HCT116 (cell line): ENCODE results near the gene PXDN. TPM values are rescaled to one million over a fixed set of nuclear protein-coding genes. Genes with fewer than 3 reads are reported as not detected.
A peak's percentile ranks its signal among the peaks of the same experiment; 100 is the strongest.

Source experiments
- ATAC-seq: fragments of 200-7000 bp; cut with Tn5 transposase; 2 replicates; pipeline ENCODE4 v1.9.1; 2020; ENCODE audit warnings: mild to moderate bottlenecking, moderate library complexity
- BruUV-seq: library from RNA; stranded (reverse); fragments of 400-500 nt; replicated peaks from 2 replicates; lab custom pipeline; 2021; lab: Mats Ljungman, UMichigan
- CTCF ChIA-PET: fragments of 300-600 bp; sonication (Branson Sonifier 250); formaldehyde crosslinking; loops from one replicate; lab custom pipeline; 2021; ENCODE audit warnings: antibody characterized with exemption; lab: Charles Lee
- POLR2A ChIA-PET: fragments of 300-600, 350-600 bp; sonication (Branson Sonifier 250); formaldehyde crosslinking; loops from one replicate; lab custom pipeline; 2021; ENCODE audit warnings: antibody characterized with exemption; lab: Charles Lee
- RAD21 ChIA-PET, 2 experiments: fragments of 300-600 bp; sonication (Branson Sonifier 250); formaldehyde crosslinking; loops; one replicate each; lab custom pipeline; 2023; ENCODE audit warnings: low total read pairs in 2 of 2; ENCODE audit not compliant: uncharacterized antibody in 2 of 2, unreplicated experiment in 2 of 2, low non-redundant PET in 1 of 2; lab: Charles Lee
- DNase-seq: peaks from one replicate; pipeline ENCODE4 v3.0.0-alpha.2; 2010; ENCODE audit warnings: low read depth, low spot score
- H2AFZ ChIP-seq: fragments of 200-600 bp; shearing (Covaris generic), sonication (generic); 2 replicates; pipeline ENCODE4 v1.6.1; 2017; ENCODE audit warnings: low read depth, mixed run types, mixed read lengths, antibody characterized with exemption, low read length; ENCODE audit not compliant: poor library complexity, severe bottlenecking
- H3K27ac ChIP-seq: 2 replicates; pipeline ENCODE4 v1.5.1; 2012; ENCODE audit warnings: low read depth, low read length
- H3K27me3 ChIP-seq: fragments of 200-600 bp; sonication (generic); 2 replicates; pipeline ENCODE4 v1.6.1; 2016; ENCODE audit warnings: mixed run types, low read length, mixed read lengths; ENCODE audit not compliant: insufficient read depth
- H3K36me3 ChIP-seq, 2 experiments: fragments of 200-500 bp in 1 of 2; fragments of 200-600 bp in 1 of 2; sonication (Bioruptor generic) in 1 of 2; sonication (generic) in 1 of 2; 2 replicates each; pipeline versions ENCODE4 v1.5.1 to v1.6.1; 2014 to 2016; ENCODE audit warnings: low read length in 2 of 2, inconsistent platforms in 1 of 2, mixed read lengths in 1 of 2, mixed run types in 1 of 2; ENCODE audit not compliant: insufficient read depth in 2 of 2, control insufficient read depth in 1 of 2
- H3K4me1 ChIP-seq, 2 experiments: fragments of 200-600 bp in 1 of 2; sonication (generic) in 1 of 2; 2 replicates each; pipeline versions ENCODE4 v1.5.1 to v1.6.1; 2012 to 2017; ENCODE audit warnings: low read length in 2 of 2, inconsistent platforms in 1 of 2, mild to moderate bottlenecking in 1 of 2, mixed read lengths in 1 of 2, mixed run types in 1 of 2, moderate library complexity in 1 of 2; ENCODE audit not compliant: insufficient read depth in 2 of 2, control insufficient read depth in 1 of 2
- H3K4me2 ChIP-seq: fragments of 200-600 bp; sonication (generic); 2 replicates; pipeline ENCODE4 v1.6.1; 2017; ENCODE audit warnings: mixed run types, low read length, mixed read lengths
- H3K4me3 ChIP-seq, 2 experiments: fragments of 200-600 bp in 1 of 2; sonication (generic) in 1 of 2; replicated peaks in 1 of 2; 2 replicates each; pipeline ENCODE4 v1.5.1; 2011 to 2016; ENCODE audit warnings: low read length in 2 of 2, control low read depth in 1 of 2, low read depth in 1 of 2, mild to moderate bottlenecking in 1 of 2, mixed read lengths in 1 of 2, mixed run types in 1 of 2
- H3K79me2 ChIP-seq: fragments of 200-600 bp; sonication (generic); 2 replicates; pipeline ENCODE4 v1.6.1; 2017; ENCODE audit warnings: mild to moderate bottlenecking, mixed run types, low read length, moderate library complexity, mixed read lengths; ENCODE audit not compliant: insufficient read depth
- H3K9ac ChIP-seq: fragments of 200-600 bp; sonication (generic); 2 replicates; pipeline ENCODE4 v1.6.1; 2016; ENCODE audit warnings: low read length, mixed read lengths
- H3K9me2 ChIP-seq: fragments of 200-600 bp; sonication (generic), shearing (Covaris generic); 2 replicates; pipeline ENCODE4 v1.6.1; 2017; ENCODE audit warnings: mixed run types, mild to moderate bottlenecking, moderate library complexity; ENCODE audit not compliant: insufficient read depth
- H3K9me3 ChIP-seq, 2 experiments: fragments of 200-500 bp in 1 of 2; fragments of 200-600 bp in 1 of 2; sonication (Bioruptor generic) in 1 of 2; sonication (generic) in 1 of 2; 2 replicates each; pipeline ENCODE4 v1.6.1; 2014 to 2017; ENCODE audit warnings: low read length in 2 of 2, mixed read lengths in 2 of 2, inconsistent platforms in 1 of 2, low read depth in 1 of 2, mild to moderate bottlenecking in 1 of 2, mixed run types in 1 of 2, moderate library complexity in 1 of 2; ENCODE audit not compliant: control insufficient read depth in 1 of 2, insufficient read depth in 1 of 2
- H4K20me1 ChIP-seq: fragments of 200-600 bp; sonication (generic), shearing (Covaris generic); 2 replicates; pipeline ENCODE4 v1.6.1; 2017; ENCODE audit warnings: mixed run types, mild to moderate bottlenecking, moderate library complexity; ENCODE audit not compliant: insufficient read depth
- CBX3 ChIP-seq: IDR thresholded peaks from 2 replicates; pipeline ENCODE4 v1.6.1; 2012; ENCODE audit warnings: low read depth
- CEBPB ChIP-seq: IDR thresholded peaks from 2 replicates; pipeline ENCODE4 v1.6.1; 2012; ENCODE audit warnings: low read depth
- REST ChIP-seq: IDR thresholded peaks from 2 replicates; pipeline ENCODE4 v1.6.1; 2012; ENCODE audit warnings: low read depth
- intact Hi-C: fragments of 100-400 bp; cut with micrococcal nuclease; formaldehyde crosslinking; loops from 2 replicates; pipeline ENCODE4 v1.10.0; 2022
- total RNA-seq: library from RNA; stranded (reverse); gene quantifications from one replicate; pipeline ENCODE4 v1.2.1, GENCODE V29; 2021; ENCODE audit not compliant: unreplicated experiment

Gene PXDN
- total RNA-seq, 1 experiment from 2014 or later: 10.7 TPM

DNA sequence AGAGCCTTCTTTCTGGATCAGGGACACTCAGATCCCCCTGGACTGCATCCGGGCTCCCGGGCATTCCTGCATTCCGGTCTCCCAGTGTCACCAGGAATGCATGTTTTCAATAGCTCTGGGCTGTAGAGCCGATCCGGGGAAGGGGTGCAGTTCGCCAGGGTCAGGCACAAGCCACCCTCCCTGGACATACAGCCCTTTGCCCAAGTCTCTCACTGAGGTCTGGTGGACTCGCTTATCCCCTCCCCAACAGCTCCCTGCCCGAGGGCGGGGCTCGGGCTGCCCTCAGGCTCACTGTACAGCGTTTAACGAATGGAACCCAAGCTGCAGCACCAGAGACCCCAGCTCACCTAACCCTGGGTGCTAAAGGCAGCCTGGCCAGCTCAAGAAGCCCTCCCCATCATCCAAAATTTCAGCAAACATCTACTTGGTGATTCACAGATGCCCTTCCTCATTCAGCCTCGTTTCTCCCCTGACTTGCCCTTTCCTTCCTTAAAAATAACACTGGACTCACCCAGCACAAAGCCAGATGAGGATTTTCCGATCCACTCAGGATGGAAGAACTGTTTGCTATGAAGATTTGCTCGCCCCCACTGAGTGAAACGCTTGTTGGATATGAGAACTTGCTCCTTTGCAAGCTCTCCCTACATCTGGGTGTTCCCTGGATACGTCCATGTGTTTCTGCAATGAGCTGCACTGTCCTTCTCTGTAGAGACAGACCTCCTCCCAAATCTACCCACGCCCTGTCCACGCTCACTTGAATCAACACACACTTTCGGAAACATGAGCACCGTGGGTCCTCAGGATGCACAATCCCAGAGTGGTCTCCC, 58.1 kb downstream of the PXDN start:
- DNase-seq: no peak
- no peak for TF ChIP-seq CBX3
- no peak for TF ChIP-seq CEBPB
- no peak for TF ChIP-seq REST
- no TSS peak for BruUV-seq
- ChIA-PET CTCF (no interaction called here), RAD21 (interaction anchor here in 1 of 2 experiments (0.6 kb wide), 1 partner anchor 970 kb away, joined by 3 read pairs; no protein-coding TSS in a partner anchor), POLR2A (no interaction called here)
- Histone ChIP-seq H3K4me1 (peaks cover 0 to 11% of the 10 kb centered on the region in 2 experiments; a peak in 1 of 4 replicates), H2AFZ (no peak overlapping the region), H3K27me3 (no peaks in the 10 kb centered on the region), H3K9ac (no peak overlapping the region), H3K9me3 (no peaks in the 10 kb centered on the region), H4K20me1 (no peaks in the 10 kb centered on the region), H3K4me3 (no peak overlapping the region), H3K79me2 (no peaks in the 10 kb centered on the region), H3K27ac (no peak overlapping the region), H3K4me2 (peak overlapping the region; percentile 36), H3K36me3 (no peaks in the 10 kb centered on the region), H3K9me2 (no peaks in the 10 kb centered on the region)
- ATAC-seq: peak; percentile 42; the same call in 1 of the 2 replicates
- intact Hi-C loops: no loop called here
